Spleen (tissue), 7 donors: ENCODE results near the gene LDHD.

Experiments
- POLR2A ChIP-seq, 3 donors: fragments of 450-650 bp; IDR thresholded peaks; one replicate each; pipeline ENCODE4 v1.5.1; 2017; ENCODE audit warnings: antibody characterized with exemption in 3 of 3, mild to moderate bottlenecking in 1 of 3
- POLR2AphosphoS5 ChIP-seq, 3 donors: sonication (generic); formaldehyde crosslinking; IDR thresholded peaks; one replicate each; pipeline ENCODE4 v1.5.1; 2017; ENCODE audit warnings: antibody characterized with exemption in 3 of 3
- TF ChIP-seq, protein P1 (sequence below), 11 experiments: fragments of 200-600 bp in 7 of 11; fragments of 450-650 bp in 4 of 11; sonication (generic) in 4 of 11; IDR thresholded peaks in 8 of 11; conservative IDR thresholded peaks in 3 of 11; 1 replicate in 7 of 11; 2 replicates in 4 of 11; pipeline versions ENCODE4 v1.4.0 to v1.8.0; 2016 to 2021; ENCODE audit warnings: antibody characterized with exemption in 11 of 11, inconsistent platforms in 4 of 11, mild to moderate bottlenecking in 1 of 11
- donor health status: DM: no; HTN: no; CAD: no; lungs with moderate emphysema.
- donor health status: DM: no; HTN: no; CAD: no.
- donor health status: DM: no; HTN: no; CAD: no.

DNA sequence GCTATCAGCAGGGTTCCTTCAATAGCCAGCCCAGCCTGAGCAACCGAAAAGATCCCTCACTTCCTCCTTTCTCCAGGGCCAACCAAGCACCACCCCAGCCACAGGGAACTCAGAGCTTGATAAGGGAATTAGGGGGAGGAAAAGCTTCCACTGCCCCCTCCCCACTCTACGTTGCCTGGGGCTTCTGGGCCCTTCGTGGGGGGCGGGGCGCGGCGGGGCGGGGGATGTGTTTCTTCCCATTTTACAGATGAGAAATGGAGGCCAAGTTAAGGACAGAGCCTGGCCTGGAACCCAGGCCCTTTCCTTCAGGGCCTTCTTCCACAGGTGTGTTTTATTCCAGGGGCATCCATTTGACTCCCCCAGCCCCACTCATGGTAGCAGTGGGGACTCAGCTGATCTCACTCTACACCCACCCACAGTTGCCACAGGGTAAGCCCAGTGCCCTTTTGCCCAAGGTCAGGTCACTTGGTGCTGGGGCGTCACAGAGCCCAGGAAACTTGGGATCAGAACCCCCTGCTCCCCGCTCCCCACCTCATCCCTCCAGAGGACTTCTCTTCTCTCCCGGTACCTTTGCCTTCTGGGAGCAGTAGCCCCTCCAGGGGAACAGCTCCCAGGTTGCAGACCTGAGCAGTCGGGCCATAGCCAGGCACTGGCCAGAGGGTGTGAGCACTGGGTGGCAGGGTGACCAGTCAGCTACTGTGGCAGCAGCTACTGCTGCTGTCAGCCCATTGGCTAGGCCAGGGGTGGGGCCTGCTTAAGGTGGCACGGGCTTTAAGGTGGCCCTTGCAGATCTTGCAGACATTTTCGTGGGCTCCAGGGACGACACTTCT is at the start of gene LDHD:
- TF ChIP-seq POLR2AphosphoS5 (IDR thresholded peaks at IDR 0.05) (peak; percentile 50 to 62 (median 57)), POLR2A (IDR thresholded peaks at IDR 0.05) (no peak)
- TF ChIP-seq, protein P1, sequence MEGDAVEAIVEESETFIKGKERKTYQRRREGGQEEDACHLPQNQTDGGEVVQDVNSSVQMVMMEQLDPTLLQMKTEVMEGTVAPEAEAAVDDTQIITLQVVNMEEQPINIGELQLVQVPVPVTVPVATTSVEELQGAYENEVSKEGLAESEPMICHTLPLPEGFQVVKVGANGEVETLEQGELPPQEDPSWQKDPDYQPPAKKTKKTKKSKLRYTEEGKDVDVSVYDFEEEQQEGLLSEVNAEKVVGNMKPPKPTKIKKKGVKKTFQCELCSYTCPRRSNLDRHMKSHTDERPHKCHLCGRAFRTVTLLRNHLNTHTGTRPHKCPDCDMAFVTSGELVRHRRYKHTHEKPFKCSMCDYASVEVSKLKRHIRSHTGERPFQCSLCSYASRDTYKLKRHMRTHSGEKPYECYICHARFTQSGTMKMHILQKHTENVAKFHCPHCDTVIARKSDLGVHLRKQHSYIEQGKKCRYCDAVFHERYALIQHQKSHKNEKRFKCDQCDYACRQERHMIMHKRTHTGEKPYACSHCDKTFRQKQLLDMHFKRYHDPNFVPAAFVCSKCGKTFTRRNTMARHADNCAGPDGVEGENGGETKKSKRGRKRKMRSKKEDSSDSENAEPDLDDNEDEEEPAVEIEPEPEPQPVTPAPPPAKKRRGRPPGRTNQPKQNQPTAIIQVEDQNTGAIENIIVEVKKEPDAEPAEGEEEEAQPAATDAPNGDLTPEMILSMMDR (IDR thresholded peaks at IDR 0.05 in 8 of 11, conservative IDR thresholded peaks at IDR 0.05 in 3 of 11): no peak
